Left renal cortex interstitium (tissue), 4 donors: Measurements from ENCODE around the gene CCND2. TPM values are rescaled to one million over a fixed set of nuclear protein-coding genes. Genes with fewer than 3 reads are reported as not detected.
"Not testable (repeated sequence)": the region's sequence is repeated elsewhere in the genome, so short reads cannot be mapped to it uniquely, and the experiment has no call there.

Source experiments
- DNase-seq, 4 donors: peaks; one replicate each; pipeline ENCODE4 v3.0.0-alpha.2; 2013; ENCODE audit warnings: low read depth in 4 of 4, low spot score in 2 of 4, missing footprints in 1 of 4
- polyA plus RNA-seq, 4 donors: library from polyadenylated mRNA; unstranded; fragments of 120-200 nt; gene quantifications; one replicate each; pipeline ENCODE4 v1.2.1, GENCODE V29; 2013; ENCODE audit not compliant: insufficient read length in 4 of 4

The CCND2 gene
- polyA plus RNA-seq: 10 to 100 TPM; 47.6 to 65.4 (median 56.9) TPM

DNA sequence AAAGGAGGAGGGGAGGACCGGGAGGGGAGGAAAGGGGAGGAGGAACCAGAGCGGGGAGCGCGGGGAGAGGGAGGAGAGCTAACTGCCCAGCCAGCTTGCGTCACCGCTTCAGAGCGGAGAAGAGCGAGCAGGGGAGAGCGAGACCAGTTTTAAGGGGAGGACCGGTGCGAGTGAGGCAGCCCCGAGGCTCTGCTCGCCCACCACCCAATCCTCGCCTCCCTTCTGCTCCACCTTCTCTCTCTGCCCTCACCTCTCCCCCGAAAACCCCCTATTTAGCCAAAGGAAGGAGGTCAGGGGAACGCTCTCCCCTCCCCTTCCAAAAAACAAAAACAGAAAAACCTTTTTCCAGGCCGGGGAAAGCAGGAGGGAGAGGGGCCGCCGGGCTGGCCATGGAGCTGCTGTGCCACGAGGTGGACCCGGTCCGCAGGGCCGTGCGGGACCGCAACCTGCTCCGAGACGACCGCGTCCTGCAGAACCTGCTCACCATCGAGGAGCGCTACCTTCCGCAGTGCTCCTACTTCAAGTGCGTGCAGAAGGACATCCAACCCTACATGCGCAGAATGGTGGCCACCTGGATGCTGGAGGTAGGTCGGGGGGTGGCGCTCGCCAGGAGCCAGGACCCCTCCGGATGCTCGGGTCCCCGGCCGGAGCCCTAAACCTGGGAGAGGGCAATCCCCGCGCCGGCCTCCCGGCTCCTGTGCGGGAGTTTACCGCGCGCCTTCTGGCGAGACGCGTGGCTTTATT is at the start of gene CCND2:
Gene CCND2, plus strand, starts transcription at position 111 of the 744 bp plus-strand sequence. Its CDS starts 279 bp downstream, at position 390.
- DNase-seq: peak in 3 of 4 donors; percentile 81 to 91 (median 90)

DNA sequence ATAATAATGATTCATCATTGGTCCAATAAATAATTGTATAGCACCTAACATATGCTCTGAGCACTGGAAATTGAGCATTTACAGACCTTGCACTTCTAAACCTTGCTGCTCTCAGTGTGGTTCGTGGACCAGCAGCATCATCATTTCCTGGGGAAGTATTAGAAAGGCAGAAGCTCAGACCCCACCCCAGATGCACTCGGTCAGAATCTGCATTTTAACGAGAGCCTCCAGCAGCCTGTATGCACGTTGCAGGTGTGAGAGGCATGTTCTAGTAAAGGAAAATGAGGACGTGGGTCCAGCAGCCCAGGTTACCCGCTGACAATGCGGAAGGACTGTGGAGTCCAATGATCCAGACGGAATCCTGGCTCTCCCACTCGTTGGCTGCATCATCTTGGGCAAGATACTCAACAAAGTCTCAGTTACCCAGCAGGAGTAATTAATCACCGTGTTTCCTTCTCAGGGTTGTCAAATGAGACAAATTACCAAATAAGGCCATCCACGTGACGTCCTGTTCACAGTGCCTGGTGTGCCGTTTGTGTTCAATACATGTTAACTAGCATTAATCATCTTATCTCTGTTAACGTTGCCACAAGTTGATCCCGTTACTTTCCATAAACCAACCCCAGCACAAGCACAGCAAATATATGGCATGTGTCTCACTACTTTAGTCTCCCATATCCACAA is 49.2 kb upstream of the CCND2 start:
- DNase-seq: no peak

DNA sequence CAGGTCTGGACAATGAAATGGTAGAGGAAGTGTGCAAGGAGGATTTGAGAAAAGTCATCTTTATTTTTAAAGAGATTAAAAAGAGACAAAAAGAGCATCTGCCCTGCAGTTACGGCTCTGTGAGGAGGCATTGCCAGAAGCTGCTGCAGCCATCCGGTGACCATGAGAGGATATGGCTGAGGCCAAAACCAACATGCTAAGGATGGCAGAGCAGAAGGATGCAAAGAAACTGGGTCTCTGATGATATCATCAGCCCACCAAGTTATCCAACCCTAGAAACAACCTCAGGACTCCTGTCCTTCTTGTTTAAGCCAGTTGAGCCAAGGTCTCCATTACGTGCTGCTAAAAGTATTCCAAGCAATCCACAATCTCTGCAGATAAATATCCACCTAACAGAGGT is 48.0 kb upstream of the CCND2 start:
- no peak for DNase-seq

DNA sequence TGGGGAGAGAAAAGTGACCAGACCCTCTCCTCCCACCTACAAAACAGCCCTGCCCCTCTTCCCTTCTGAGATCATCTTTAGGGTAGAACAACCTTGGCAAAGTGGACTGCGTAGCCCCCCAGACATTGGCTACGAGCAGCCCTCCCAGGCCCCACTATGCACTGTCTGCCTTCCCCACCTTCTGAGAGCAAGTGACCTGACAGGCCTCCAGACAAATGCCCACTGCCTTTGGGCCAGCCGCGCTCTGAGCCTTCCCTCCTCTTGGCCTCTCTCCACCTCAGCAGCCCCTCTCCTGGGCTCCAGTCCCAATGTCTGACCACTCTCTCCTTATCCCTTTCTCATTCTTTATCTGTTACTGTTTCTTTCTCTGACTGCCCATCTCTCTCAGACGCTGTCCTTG is 46.5 kb upstream of the CCND2 start:
- DNase-seq: no peak

DNA sequence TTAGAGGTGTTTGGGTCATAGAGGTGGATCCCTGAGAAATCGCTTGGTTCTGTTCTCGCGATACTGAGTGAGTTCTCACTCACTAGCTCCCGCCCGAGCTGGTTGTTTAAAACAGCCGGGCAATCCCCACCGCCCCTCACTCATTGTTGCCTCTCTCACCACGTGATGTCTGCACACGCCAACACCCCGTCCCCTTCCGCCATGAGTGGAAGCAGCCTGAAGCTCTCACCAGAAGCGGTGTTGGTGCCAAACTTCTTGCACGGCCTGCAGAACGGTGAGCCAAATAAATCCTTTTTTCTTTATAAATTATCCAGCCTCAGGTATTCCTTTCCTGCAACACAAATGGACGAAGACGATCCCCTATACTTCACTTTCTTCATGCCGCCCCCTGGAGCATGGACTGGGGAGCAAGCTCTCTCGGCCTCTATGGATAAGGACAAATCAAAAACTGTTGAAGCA is 45.4 kb upstream of the CCND2 start:
- DNase-seq: no peak

DNA sequence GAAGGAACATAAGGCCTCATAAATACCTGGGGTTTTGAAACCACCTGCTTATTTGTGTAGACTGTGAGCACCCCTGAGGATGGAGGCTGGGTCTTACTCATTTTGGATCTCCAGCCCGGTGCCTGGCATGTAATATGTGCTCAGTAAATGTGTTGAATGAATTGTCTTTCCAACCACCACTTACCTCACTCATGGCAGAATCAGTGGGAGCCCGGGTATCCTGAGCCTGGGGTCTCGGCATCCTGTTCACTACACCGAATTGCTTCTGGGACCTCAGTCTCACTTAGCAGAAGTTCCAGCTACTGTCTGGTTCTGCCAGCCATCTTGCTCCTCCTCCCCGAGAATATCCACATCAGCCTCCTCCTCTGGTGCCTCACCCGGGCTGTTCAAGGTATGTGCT is 43.0 kb upstream of the CCND2 start:
- no peak for DNase-seq

DNA sequence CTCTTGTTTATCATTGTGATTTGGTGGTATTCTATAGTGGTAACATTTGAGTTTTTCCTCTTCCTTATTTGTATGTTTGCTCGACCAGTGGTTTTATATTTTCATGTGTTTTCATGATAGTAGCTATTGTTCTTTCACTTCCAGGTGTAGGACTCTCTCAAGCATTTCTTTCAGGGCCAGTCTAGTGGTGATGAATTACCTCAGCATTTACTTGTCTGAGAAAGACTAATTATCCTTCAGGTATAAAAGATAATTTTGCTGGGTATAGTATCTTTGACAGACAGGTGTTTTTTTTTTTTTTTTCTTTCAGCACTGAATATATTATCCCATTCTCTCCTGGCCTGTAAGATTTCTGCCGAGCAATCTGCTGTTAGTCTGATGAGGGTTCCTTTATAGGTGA is 35.0 kb upstream of the CCND2 start:
- DNase-seq: no peak

DNA sequence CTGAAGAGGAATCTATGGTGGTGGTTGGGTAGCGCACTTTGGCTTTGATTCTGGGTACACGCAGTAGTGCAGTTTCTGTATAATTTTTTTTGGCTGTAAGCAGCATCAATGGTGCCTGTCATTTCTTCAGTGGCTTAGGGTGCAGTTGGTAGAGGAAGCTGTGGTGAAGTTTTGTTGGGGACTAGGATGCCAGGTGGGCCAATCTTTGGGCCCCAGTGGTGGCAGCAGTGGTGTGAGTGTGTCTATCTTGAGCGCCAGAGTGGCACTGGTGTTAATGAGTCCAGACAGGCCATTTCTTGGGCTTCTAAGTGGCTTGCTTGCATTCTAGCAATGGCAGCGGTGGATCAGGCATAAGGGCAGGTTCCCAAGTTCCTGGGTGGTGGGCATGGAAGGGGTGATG is 33.8 kb upstream of the CCND2 start:
- no peak for DNase-seq

DNA sequence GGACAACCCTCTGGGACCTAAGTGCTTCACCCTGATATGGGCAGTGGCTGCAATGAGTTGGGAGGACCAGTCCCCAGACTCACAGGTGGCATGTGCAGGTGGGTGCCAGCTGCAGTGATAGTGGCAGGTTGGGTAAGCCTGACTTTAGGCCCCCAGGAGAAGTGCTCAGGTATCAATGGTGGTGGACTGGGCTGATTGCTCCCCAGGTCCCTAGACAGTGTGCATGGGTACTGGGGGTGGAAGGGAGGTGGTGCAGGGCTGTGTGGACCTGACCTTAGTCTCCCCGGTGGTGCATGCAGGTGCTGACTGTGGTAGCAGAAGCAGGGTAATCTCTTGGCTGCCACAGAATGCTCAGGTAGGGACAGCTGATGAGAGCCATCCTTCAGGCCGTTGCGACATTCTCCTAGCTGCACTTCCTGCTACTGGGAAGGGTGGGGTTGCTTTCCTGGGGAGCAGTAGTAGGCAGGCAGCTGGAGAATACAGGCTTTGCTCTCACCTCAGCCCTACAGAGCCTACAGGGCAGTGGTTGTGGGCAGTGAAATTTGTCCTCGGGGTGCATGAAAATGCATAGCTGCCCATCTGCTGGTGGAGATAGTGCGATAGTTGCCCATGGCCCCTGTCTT is 33.3 kb upstream of the CCND2 start:
- DNase-seq: no peak

DNA sequence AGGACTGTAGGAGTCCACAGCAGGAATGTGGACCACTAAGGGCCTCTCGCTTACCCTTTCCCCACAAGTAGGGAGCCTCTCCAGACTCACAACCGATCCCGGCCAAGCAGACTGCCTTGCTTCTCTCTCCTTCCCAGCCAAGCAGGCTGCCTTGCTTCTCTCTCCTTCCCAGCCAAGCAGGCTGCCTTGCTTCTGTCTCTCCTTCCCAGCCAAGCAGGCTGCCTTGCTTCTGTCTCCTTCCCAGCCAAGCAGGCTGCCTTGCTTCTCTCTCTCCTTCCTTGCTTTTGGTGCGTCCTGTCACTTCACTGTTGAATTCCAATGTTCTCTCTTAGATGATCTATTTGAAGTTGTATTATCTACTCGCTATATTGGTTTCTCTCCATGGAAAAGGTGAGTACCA is 32.6 kb upstream of the CCND2 start:
- no peak for DNase-seq

DNA sequence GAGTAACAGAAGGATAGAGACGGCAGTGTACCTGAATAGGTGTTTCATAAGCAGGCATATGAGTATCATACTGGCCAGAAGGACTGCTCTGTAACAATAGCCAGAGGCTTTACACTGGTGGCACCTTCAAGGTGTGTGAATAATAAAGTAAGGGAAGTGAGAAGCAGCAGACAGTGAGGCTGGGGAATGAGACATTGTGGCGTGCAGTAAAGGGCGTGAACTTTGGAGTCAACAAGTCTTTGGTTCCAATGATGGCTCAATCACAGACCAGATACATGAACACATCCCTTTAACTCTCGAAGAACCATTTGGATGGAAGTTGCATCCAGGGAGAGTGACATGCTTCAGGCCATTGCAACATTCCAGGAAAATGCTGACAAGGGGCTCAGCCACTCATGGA is 32.0 kb upstream of the CCND2 start:
- DNase-seq: no peak

DNA sequence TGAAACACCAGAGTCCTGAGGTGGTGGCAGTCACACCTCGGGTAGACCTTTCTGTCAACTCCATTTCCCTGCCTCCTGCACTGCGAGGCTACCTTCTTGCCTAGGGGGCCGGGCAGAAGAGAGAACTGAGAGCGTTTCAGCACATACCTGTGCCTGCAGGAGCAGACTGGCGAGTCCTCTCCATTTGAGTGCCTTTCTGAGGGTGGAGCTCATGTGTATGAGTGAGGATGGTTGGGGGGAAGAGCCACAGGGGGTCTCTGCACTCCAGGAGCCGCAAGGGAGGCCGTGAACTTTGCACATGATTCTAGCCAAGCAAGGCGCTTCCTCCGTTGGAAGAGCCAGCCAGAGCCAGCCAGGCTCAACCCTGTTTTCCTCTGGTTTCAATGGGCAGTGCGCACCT is 31.0 kb upstream of the CCND2 start:
- DNase-seq: no peak

DNA sequence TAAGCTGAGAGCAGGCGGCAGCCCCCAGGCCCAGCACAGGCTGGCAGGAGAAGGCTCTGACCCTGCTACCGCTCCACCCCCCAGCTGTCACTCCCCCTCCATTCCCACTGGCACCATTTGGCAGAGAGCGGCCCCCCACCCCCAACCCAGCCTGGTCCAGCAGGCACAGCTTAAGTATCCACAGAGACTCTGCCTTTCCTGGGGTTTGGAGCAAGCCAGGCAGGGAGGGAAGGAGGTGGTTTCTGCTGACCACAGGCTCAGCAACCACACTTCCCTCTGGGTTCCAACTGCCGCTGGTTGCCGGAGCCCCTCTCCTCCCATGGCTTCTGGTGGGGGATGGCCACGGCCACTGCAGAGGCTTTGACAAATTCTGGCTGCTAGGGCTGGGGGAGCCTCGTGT is 30.5 kb upstream of the CCND2 start:
- DNase-seq: no peak

DNA sequence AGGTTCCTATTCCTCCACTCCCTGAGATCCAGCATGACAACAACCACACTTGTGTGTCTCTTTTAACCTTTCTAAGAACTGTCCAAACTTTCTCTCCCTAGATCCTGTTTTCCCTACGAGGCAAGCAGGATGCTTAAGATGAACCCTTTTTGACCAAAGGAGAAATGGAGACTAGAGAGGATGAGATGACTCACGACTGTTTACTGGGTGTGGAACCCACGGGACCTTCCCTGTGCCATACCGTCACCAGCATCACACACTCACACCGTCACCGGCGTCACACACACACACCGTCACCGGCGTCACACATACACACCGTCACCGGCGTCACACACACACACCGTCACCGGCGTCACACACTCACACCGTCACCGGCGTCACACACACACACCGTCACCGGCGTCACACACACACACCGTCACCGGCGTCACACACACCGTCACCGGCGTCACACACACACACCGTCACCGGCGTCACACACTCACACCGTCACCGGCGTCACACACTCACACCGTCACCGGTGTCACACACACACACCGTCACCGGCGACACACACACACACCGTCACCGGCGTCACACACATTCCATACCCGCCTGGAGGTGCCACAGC is 30.0 kb upstream of the CCND2 start:
- not testable (repeated sequence) for DNase-seq

DNA sequence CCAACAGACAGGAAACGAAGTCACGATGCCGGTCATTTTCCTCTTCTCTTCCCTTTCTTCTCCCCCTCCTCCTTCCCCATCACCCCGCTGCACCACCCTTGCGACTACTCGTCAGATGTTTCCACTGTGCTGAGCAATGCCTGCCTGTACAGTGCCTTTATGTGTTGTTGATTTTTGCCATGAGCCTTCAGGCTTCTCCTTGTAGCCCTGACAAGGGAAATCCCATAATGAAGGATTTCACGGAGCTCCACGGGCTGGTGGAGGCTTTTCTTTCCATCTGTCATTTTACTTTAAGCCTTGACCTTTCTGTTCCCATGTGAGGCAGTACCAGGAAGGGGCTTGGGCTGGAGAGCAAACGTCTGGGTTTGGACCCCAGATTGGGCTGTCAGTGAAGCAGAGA is 28.7 kb upstream of the CCND2 start:
- no peak for DNase-seq

DNA sequence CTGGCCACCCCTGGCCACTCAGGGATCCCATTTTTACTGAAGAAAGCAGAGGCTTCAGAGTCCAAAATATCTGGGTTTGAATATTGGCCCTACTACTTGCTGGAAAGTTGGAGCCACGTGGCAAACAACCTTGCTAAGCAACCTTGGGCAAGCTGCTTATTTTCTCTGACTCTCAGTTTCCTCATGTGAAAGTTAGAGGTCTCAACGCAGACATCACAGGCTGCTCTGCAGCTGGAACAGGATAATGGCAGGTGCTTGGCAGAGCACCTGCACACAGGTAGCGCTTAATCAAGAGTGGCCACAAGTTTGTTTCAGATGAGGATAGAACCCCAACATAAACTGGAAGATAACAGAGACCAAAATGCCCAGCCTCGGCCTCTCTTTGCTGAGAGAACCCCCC is 28.1 kb upstream of the CCND2 start:
- DNase-seq: no peak

DNA sequence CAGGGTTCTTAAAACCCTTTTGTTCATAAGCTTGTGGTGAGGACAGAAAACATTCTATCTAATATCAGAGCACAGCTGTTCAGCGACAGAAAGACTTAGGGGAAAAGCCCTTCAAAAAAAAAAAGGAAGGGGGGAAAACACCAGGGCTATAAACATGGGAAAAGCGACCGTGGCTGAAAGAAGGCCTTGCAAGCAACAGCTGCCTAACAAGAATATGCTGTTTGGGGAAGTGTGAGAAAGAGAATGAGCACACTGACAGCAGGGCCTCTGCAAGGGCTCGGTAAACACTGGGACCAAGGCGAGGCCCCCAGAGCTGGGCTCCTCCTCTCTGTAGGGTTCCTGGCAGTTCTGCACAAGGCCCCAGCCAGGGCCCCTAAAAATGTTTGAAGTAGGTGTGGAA is 27.4 kb upstream of the CCND2 start:
- no peak for DNase-seq

DNA sequence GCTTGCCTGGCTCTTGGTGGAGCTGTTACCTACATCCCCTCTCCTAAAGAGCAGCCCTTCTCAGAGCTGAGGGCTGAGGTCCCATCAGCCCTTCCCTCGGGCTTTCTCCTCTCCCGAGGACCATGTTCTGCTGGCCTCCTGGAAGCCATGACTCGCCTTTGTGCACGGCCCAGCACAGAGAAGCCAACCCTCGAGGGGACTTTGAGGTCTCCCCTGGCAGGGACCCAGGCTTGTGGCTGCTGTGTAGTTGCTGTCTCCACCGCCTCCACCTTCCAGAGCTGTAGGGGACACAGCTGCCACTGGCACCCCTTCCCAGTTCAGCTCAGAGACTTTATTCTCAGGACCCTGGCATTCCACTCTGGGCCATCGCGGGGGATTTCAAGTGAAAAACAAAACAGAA is 22.9 kb upstream of the CCND2 start:
- no peak for DNase-seq

DNA sequence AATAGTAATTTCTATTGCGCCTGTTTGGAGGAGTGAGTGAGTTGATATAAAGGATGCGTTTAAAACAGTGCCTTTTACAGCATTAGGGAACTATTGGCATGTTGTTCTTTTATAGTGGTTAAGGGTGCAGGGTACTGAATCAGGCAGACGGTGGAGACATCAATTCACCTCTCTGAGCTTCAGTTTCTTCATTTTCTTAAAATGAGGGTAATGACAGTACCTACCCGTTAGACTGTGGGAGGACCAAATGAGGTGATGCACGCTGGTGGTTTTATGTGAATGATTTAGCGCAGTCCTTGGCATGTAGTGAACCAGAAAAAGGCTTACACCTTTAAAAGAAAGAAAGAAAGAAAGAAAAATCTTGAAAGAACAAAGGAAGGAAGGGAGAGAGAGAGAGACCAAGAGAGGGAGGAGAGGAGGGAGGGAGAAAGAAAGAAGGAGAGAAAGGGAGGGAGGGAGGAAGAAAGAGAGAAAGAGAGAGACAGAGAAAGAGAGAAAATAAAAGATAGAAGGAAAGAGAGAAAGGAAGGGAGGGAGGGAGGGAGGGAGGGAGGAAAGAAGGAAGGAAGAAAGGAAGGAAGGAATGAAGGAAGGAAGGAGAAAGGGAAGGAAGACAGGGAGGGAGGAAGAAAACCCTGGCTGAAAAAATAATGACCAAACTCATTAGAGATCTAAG is 22.2 kb upstream of the CCND2 start:
- DNase-seq: no peak

DNA sequence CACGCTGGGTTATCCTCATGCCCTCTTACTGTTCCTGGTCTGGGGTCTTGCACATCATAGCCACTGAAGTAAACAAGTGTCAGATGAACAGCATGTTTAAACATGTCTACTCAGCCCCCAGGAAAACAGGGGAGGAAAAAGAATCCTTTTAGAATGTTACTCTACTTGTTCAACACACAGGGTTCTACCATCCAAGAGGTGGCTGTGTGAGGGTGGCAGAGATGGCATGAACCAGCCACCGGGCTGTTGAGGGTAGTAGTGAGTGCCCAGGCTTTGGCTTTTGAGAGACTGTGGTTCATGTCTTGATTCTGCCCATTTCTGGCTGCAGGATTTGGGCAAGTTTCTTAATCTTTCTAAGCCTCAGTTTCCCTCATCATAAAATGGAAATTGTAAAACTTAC is 21.6 kb upstream of the CCND2 start:
- DNase-seq: no peak

DNA sequence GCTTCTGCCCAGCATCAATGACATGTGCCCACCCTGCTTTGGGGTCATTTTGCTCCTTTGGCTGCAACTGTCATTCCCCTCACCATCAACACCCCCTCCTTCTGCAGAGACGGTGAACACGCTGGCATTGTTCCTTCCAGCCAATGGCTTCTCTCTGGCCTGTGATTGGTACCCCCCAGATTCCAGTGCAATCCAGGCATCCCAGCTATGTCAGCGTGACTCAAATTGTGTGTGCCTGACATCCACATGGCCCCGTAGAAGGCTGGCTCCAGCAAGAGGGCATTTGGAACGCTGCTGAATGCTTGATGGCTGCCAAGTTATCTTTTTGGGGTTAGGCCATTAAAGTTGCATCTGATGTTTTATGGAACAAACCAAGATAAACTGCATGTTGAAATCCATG is 21.0 kb upstream of the CCND2 start:
- DNase-seq: no peak
